LNCaP clone FGC (cell line): Measurements from ENCODE around the gene HAP1.
"Not testable (repeated sequence)": the region's sequence is repeated elsewhere in the genome, so short reads cannot be mapped to it uniquely, and the experiment has no call there.

ENCODE experiments used
- DNase-seq: peaks from one replicate; pipeline ENCODE4 v3.0.0-alpha.2; 2011; ENCODE audit warnings: low read depth
- H3K4me3 ChIP-seq: 2 replicates; pipeline ENCODE4 v1.5.1; 2011; ENCODE audit warnings: mild to moderate bottlenecking, low read depth, low read length, control low read depth
- CTCF ChIP-seq: IDR thresholded peaks from 2 replicates; pipeline ENCODE4 v1.5.1; 2012; ENCODE audit warnings: mild to moderate bottlenecking; ENCODE audit not compliant: control insufficient read depth, insufficient read depth; ENCODE audit errors: extremely low read depth

The HAP1 gene

GRCh38 chr17:41678907-41679739, 55.3 kb downstream of the HAP1 start:
- DNase-seq = no peak
- no peak for TF ChIP-seq CTCF
- H3K4me3 ChIP-seq = no peak overlapping the region

- TF ChIP-seq CTCF = no peak
- DNase-seq = no peak
- H3K4me3 ChIP-seq = no peak overlapping the region
These were observed 56.0 kb downstream of the HAP1 start for GRCh38 chr17:41678411-41678906.

GRCh38 chr17:41676058-41676419, 58.4 kb downstream of the HAP1 start:
- no peak for TF ChIP-seq CTCF
- H3K4me3 ChIP-seq = no peak overlapping the region
- no peak for DNase-seq

GRCh38 chr17:41675157-41676057, 59.0 kb downstream of the HAP1 start:
- H3K4me3 ChIP-seq, DNase-seq: not testable (repeated sequence)
